ENCODE results near the gene SLC19A1. TPM values are rescaled to one million over a fixed set of nuclear protein-coding genes. Genes with fewer than 3 reads are reported as not detected.

Gene SLC19A1
- total RNA-seq, 4 donors from 2014 or later, result 3.6 to 7.3 (median 5.0) TPM

- intact Hi-C loops (cut with DNase I; ENCODE audit: low total_unique reads), result loop anchor here (2.0 kb wide), 1 partner anchor 266 kb away; no protein-coding TSS in a partner anchor
- peak in 1 of 3 donors; percentile 50 for TF ChIP-seq CTCF (IDR thresholded peaks at IDR 0.05)
- no peak for TF ChIP-seq POLR2A (IDR thresholded peaks at IDR 0.05)
- 0 to 1% methylated on average over 27 to 36 of the region's 53 CpGs for WGBS, 2 donors
- H3K4me3 ChIP-seq (ENCODE audit: low read depth, poor library complexity, severe bottlenecking), result peak overlapping the region; percentile 13
- DNase-seq (ENCODE audit: low spot score in 2 of 2), result peak; percentile 38 to 96
These were observed 12.4 kb upstream of the SLC19A1 start for GRCh38 chr21:45554477-45555175.

GRCh38 chr21:45552696-45553391, 10.6 kb upstream of the SLC19A1 start:
- intact Hi-C loops (cut with DNase I; ENCODE audit: low total_unique reads), result no loop called here
- TF ChIP-seq POLR2A (IDR thresholded peaks at IDR 0.05), result no peak
- no peak for TF ChIP-seq CTCF (IDR thresholded peaks at IDR 0.05)
- peak in 1 of 2 donors; percentile 85 for DNase-seq (ENCODE audit: low spot score in 2 of 2)
- no peak overlapping the region for H3K4me3 ChIP-seq (ENCODE audit: low read depth, poor library complexity, severe bottlenecking)
- WGBS, 2 donors, result 85 to 89% methylated on average over 23 to 26 of the region's 29 CpGs

- no peak for TF ChIP-seq CTCF (IDR thresholded peaks at IDR 0.05)
- no peak for TF ChIP-seq POLR2A (IDR thresholded peaks at IDR 0.05)
- intact Hi-C loops (cut with DNase I; ENCODE audit: low total_unique reads), result no loop called here
- peak in 1 of 2 donors; percentile 82 for DNase-seq (ENCODE audit: low spot score in 2 of 2)
- 90 to 91% methylated on average over 19 to 35 of the region's 35 CpGs for WGBS, 2 donors
- H3K4me3 ChIP-seq (ENCODE audit: low read depth, poor library complexity, severe bottlenecking), result no peak overlapping the region
These were observed 9.8 kb upstream of the SLC19A1 start for GRCh38 chr21:45551783-45552695.

- intact Hi-C loops (cut with DNase I; ENCODE audit: low total_unique reads), result no loop called here
- 51% methylated on average over 8 of the region's 8 CpGs for WGBS, 2 donors
- no peak overlapping the region for H3K4me3 ChIP-seq (ENCODE audit: low read depth, poor library complexity, severe bottlenecking)
- TF ChIP-seq CTCF (IDR thresholded peaks at IDR 0.05), result no peak
- no peak for TF ChIP-seq POLR2A (IDR thresholded peaks at IDR 0.05)
- peak in 1 of 2 donors; percentile 81 for DNase-seq (ENCODE audit: low spot score in 2 of 2)
These were observed 9.1 kb upstream of the SLC19A1 start for GRCh38 chr21:45551316-45551715.

- 47 to 54% methylated on average over 15 to 17 of the region's 17 CpGs for WGBS, 2 donors
- TF ChIP-seq POLR2A (IDR thresholded peaks at IDR 0.05), result no peak
- no peak for TF ChIP-seq CTCF (IDR thresholded peaks at IDR 0.05)
- H3K4me3 ChIP-seq (ENCODE audit: low read depth, poor library complexity, severe bottlenecking), result no peak overlapping the region
- intact Hi-C loops (cut with DNase I; ENCODE audit: low total_unique reads), result no loop called here
- peak in 1 of 2 donors; percentile 85 for DNase-seq (ENCODE audit: low spot score in 2 of 2)
These were observed 8.4 kb upstream of the SLC19A1 start for GRCh38 chr21:45550522-45551210.
